ENCODE data around the gene SLC44A3. TPM values are rescaled to one million over a fixed set of nuclear protein-coding genes. Genes with fewer than 3 reads are reported as not detected.

Gene SLC44A3
- total and polyA plus RNA-seq, 3 donors from 2014 or later = 2.7 to 6.4 (median 3.4) TPM

DNA sequence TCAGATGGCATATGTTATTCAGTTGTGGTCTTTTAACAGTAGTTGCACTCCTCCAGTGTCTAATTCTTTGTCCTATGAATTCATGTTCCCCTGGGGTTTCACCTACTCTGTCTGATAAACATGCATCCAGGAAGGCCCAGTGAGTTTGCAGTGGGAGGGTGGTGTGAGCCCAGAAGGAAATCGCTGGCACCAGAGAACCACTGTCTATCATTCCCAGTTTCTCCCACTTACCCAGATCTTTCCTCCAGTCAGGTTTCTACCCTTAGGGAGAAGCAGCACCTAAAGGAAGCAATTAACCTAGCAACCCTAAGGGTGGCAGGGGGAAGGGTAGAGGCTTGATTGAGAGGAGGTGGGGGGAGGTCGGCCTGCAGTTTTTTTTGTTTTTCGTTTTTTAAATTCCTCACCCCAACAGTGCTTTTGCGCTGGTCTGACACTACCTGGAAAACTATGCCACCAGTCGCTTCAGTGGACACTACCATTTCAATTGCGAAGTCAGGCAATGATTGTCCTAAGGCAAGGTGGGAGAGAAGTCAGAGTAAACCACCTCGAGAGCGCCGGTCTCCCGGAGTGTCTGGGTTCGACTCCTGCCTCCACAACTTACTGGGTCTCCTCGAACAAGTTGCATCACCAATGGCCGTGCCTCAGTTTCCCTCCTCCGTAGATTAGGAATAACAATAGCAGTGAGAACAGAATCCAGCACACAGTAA is 766 bp upstream of the SLC44A3 start:
- H3K9me3 ChIP-seq = no peaks in the 10 kb centered on the region
- WGBS, 2 donors = 31 to 42% methylated on average over 14 of the region's 14 CpGs
- no peak for TF ChIP-seq POLR2A (IDR thresholded peaks at IDR 0.05)
- TF ChIP-seq, protein P1, sequence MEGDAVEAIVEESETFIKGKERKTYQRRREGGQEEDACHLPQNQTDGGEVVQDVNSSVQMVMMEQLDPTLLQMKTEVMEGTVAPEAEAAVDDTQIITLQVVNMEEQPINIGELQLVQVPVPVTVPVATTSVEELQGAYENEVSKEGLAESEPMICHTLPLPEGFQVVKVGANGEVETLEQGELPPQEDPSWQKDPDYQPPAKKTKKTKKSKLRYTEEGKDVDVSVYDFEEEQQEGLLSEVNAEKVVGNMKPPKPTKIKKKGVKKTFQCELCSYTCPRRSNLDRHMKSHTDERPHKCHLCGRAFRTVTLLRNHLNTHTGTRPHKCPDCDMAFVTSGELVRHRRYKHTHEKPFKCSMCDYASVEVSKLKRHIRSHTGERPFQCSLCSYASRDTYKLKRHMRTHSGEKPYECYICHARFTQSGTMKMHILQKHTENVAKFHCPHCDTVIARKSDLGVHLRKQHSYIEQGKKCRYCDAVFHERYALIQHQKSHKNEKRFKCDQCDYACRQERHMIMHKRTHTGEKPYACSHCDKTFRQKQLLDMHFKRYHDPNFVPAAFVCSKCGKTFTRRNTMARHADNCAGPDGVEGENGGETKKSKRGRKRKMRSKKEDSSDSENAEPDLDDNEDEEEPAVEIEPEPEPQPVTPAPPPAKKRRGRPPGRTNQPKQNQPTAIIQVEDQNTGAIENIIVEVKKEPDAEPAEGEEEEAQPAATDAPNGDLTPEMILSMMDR (IDR thresholded peaks at IDR 0.05) = no peak
- H3K4me3 ChIP-seq = peak overlapping the region; percentile 63 to 71
- H3K27ac ChIP-seq = no peak overlapping the region
- no peaks in the 10 kb centered on the region for H3K36me3 ChIP-seq (ENCODE audit: low read depth, missing control alignments)
- H3K4me1 ChIP-seq = no peaks in the 10 kb centered on the region
- intact Hi-C loops (cut with DNase I; ENCODE audit: low total_unique reads) = no loop called here
- no peaks in the 10 kb centered on the region for H3K27me3 ChIP-seq
- no peak for DNase-seq

DNA sequence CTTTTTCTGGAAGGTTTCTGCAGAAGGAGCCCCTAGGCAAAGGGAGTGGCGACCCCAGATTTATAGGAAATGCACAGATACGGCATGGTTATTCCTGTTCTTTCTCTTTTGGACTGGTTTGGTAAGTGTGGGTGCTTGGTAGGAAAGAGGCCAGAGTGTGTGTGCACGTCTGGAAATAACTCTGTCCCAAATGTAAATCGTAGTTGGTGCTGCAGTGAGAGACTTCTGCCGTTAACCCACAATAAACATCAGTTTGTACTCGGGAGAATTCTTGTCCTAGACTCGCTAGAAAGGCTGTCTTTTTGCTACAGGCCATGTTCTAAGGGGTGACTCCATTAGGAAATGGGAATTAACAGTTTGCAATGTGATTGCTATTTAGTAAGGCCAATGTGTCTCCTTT is 779 bp downstream of the SLC44A3 start:
- no peaks in the 10 kb centered on the region for H3K4me1 ChIP-seq
- H3K27me3 ChIP-seq = no peaks in the 10 kb centered on the region
- H3K9me3 ChIP-seq = no peaks in the 10 kb centered on the region
- DNase-seq = no peak
- 19 to 23% methylated on average over 7 of the region's 7 CpGs for WGBS, 2 donors
- intact Hi-C loops (cut with DNase I; ENCODE audit: low total_unique reads) = no loop called here
- peak overlapping the region; percentile 63 to 71 for H3K4me3 ChIP-seq
- TF ChIP-seq, protein P1 (IDR thresholded peaks at IDR 0.05) = no peak
- no peak for TF ChIP-seq POLR2A (IDR thresholded peaks at IDR 0.05)
- H3K36me3 ChIP-seq (ENCODE audit: low read depth, missing control alignments) = no peaks in the 10 kb centered on the region
- no peak overlapping the region for H3K27ac ChIP-seq

- intact Hi-C loops (cut with DNase I; ENCODE audit: low total_unique reads) = no loop called here
- no peak overlapping the region for H3K27ac ChIP-seq
- DNase-seq = no peak
- H3K9me3 ChIP-seq = no peaks in the 10 kb centered on the region
- WGBS, 2 donors = 72 to 78% methylated on average over 9 of the region's 9 CpGs
- no peaks in the 10 kb centered on the region for H3K36me3 ChIP-seq (ENCODE audit: low read depth, missing control alignments)
- H3K4me1 ChIP-seq = no peaks in the 10 kb centered on the region
- no peaks in the 10 kb centered on the region for H3K27me3 ChIP-seq
- TF ChIP-seq, protein P1 (IDR thresholded peaks at IDR 0.05) = no peak
- TF ChIP-seq POLR2A (IDR thresholded peaks at IDR 0.05) = no peak
- no peak overlapping the region for H3K4me3 ChIP-seq
Measured at GRCh38 chr1:94821636-94822305, 1.6 kb downstream of the SLC44A3 start.

GRCh38 chr1:94823116-94823515 is 3.0 kb downstream of the SLC44A3 start:
- DNase-seq = no peak
- no peaks in the 10 kb centered on the region for H3K27me3 ChIP-seq
- WGBS, 2 donors = 86 to 92% methylated on average over 3 of the region's 3 CpGs
- no peaks in the 10 kb centered on the region for H3K36me3 ChIP-seq (ENCODE audit: low read depth, missing control alignments)
- TF ChIP-seq, protein P1 (IDR thresholded peaks at IDR 0.05) = no peak
- no peak for TF ChIP-seq POLR2A (IDR thresholded peaks at IDR 0.05)
- H3K4me1 ChIP-seq = no peaks in the 10 kb centered on the region
- H3K9me3 ChIP-seq = no peaks in the 10 kb centered on the region
- intact Hi-C loops (cut with DNase I; ENCODE audit: low total_unique reads) = no loop called here
- no peak overlapping the region for H3K27ac ChIP-seq
- H3K4me3 ChIP-seq = no peak overlapping the region
